ENCODE results near the gene SNRNP200.
"Not testable (repeated sequence)": the region's sequence is repeated elsewhere in the genome, so short reads cannot be mapped to it uniquely, and the experiment has no call there.

SNRNP200 gene

GRCh38 chr2:96273763-96274162 is 31.6 kb downstream of the SNRNP200 start:
- no peak for DNase-seq

GRCh38 chr2:96271995-96272394 is 33.4 kb downstream of the SNRNP200 start:
- DNase-seq, result no peak

GRCh38 chr2:96267159-96267971 is 38.0 kb downstream of the SNRNP200 start:
- DNase-seq, result peak; percentile 38

- DNase-seq, result peak; percentile 97
Measured at GRCh38 chr2:96265840-96266679, 39.3 kb downstream of the SNRNP200 start, which contains the start of the genes CIAO1 and TMEM127. Gene CIAO1 (plus strand): TSS chr2:96266225. CDS start chr2:96266351, 126 bp downstream. Gene TMEM127 (minus strand): TSS chr2:96265997. CDS start chr2:96265381, 616 bp downstream.

- DNase-seq, result no peak
Measured at GRCh38 chr2:96265349-96265839, 40.0 kb downstream of the SNRNP200 start.

GRCh38 chr2:96264656-96265348 is 40.5 kb downstream of the SNRNP200 start:
- peak; percentile 27 for DNase-seq

GRCh38 chr2:96264086-96264485 is 41.3 kb downstream of the SNRNP200 start:
- DNase-seq, result no peak

- DNase-seq, result no peak
Measured at GRCh38 chr2:96262306-96262705, 43.0 kb downstream of the SNRNP200 start.

GRCh38 chr2:96261328-96262003 is 43.9 kb downstream of the SNRNP200 start:
- no peak for DNase-seq

- DNase-seq, result peak; percentile 36
Measured at GRCh38 chr2:96260387-96261260, 44.7 kb downstream of the SNRNP200 start.

GRCh38 chr2:96259497-96259921 is 45.8 kb downstream of the SNRNP200 start:
- DNase-seq, result no peak

GRCh38 chr2:96258166-96259022 is 47.0 kb downstream of the SNRNP200 start:
- no peak for DNase-seq

GRCh38 chr2:96257744-96258143 is 47.6 kb downstream of the SNRNP200 start:
- DNase-seq, result not testable (repeated sequence)

- no peak for DNase-seq
Measured at GRCh38 chr2:96256611-96257113, 48.7 kb downstream of the SNRNP200 start.

- DNase-seq, result no peak
Measured at GRCh38 chr2:96254571-96254970, 50.8 kb downstream of the SNRNP200 start.

GRCh38 chr2:96253006-96253405 is 52.3 kb downstream of the SNRNP200 start:
- no peak for DNase-seq

GRCh38 chr2:96252526-96252925 is 52.8 kb downstream of the SNRNP200 start:
- no peak for DNase-seq

- DNase-seq, result no peak
Measured at GRCh38 chr2:96251721-96252292, 53.5 kb downstream of the SNRNP200 start.

GRCh38 chr2:96250188-96250587 is 55.2 kb downstream of the SNRNP200 start:
- no peak for DNase-seq

- DNase-seq, result no peak
Measured at GRCh38 chr2:96249654-96250053, 55.7 kb downstream of the SNRNP200 start.
